GM18517 (cell line): ENCODE results near the gene ABHD12B.

Experiments used
- ATAC-seq: cut with Tn5 transposase; IDR thresholded peaks from one replicate; pipeline ENCODE4 v1.9.1; 2021; ENCODE audit warnings: mild to moderate bottlenecking, moderate library complexity; ENCODE audit not compliant: unreplicated experiment

The ABHD12B gene

GRCh38 chr14:50839048-50839447, 32.8 kb upstream of the ABHD12B start:
- peak; percentile 57 for ATAC-seq

- no peak for ATAC-seq
Measured at GRCh38 chr14:50839691-50840090, 32.2 kb upstream of the ABHD12B start.

DNA sequence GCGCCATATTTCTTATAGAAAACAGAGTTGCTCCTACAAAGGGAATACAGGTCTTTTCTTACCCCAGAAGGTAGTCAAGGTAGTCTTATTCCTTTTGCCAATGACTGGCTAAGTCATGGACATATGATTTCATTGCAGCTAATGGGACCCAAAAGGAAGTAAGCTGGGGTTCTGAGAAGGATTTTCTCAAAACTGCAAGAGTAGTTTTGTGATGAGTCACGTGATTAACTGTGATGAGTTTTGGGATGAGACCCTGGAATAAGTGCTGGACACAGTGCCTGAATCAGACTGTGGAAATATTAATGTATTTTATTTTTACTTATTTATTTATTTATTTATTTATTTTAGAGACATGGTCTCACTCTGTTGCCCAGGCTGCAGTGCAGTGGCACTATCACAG, 27.5 kb upstream of the ABHD12B start:
- ATAC-seq = no peak

DNA sequence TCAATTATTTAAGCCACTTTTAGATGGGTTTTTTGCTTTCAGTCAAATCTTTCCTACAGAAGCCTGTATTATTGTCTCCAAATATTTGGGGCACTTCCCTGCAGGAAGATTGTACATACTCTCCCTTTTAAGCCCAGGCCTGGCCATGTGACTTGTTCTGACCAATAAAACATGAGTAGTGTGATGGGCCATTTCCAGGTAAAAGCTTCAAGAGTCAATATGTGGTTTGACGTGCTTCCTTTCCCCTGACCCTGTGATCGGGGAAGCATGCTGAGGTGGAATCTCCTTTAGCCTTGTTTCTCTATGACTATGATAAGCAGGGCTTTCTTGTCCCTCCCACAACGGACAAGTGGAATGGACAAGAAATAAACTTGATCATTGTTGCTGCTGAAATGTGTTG, 26.7 kb upstream of the ABHD12B start:
- no peak for ATAC-seq

- no peak for ATAC-seq
Measured at GRCh38 chr14:50846226-50846880, 25.5 kb upstream of the ABHD12B start.

DNA sequence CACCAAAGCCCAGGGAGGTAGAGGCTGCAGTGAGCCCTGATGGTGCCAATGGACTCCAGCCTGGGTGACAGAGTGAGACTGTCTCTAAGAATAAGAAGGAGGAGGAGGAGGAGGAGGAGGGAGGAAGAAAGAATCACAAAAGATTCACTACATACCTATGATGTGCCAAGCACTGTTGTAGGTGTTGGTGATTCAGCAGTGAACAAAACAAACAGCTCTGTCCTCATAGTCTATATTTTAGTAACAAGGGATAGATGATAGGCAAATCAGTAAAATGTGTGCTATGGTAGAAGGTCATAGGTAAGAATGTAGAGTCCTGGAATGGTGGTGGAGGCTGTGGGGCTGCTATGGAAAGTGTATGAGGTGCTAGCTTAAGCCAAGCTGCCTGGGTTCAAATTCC, 18.0 kb upstream of the ABHD12B start:
- ATAC-seq = no peak

GRCh38 chr14:50854521-50854920, 17.3 kb upstream of the ABHD12B start:
- no peak for ATAC-seq

DNA sequence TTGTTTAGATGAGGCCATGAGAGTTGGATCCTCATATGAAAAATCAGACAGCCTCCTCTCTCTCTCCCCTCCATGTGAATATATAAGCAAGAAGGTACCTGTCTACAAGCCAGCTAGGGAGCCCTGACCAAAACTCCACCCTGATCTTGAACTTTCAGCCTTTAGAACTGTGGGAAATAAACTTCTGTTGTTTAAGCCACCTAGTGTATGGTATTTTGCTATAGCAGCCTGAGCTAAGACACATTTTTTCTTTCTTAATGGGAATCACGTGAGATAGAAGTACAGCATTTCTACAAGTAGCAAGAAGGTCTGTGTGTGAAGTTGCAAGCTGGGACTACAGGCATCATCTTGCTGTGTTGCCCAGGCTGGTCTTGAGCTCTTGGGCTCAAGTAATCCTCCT, 16.3 kb upstream of the ABHD12B start:
- ATAC-seq = no peak

GRCh38 chr14:50856660-50857059, 15.2 kb upstream of the ABHD12B start:
- ATAC-seq = no peak

- no peak for ATAC-seq
Measured at GRCh38 chr14:50859296-50859624, 12.6 kb upstream of the ABHD12B start.

GRCh38 chr14:50860478-50861086, 11.3 kb upstream of the ABHD12B start:
- no peak for ATAC-seq

DNA sequence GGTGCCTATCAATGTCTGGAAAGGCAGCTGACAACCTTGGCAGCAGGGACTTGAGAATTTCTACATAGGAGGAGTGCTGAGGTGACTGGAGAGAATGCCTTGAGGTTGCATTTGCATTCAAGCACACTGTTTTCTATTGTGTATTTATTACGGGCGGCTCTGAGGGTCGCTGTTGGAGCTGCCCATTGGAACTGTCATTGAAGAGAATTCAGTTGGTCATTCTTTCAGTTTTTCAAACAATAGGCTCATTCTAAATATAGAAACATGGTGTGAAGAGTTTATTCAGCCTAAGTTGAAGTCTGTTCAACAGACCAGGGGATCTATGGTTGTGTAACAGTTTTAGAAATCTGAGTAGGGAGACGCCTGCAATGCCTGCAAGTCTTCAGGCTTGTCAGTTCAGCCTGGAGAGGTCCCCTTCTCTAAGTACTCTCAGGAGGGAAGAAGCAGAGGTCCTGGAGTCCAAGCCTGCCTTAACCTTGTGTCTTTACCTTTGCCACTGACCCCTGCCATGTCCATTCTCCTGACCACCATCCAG, 9.8 kb upstream of the ABHD12B start:
- ATAC-seq = no peak

GRCh38 chr14:50864237-50864636, 7.6 kb upstream of the ABHD12B start:
- no peak for ATAC-seq

DNA sequence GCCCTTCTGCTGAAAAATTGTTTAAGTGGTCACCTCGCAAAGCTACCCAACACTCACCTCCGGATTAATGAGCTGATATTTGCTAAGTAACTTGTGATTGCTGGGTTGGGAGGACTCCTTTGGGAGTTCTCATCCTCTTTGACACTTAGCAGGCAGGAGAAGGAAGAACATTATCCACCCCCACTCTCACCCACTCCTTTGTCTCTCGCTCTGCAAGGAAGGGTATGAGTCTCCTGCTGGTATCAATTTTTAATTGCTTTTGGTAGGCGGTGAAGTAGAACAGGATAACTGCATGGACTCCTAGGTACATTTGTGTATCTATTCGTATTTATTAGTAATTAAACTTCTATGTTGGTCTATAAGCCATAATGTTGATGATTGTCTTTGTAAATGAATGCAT, 6.9 kb upstream of the ABHD12B start:
- no peak for ATAC-seq

DNA sequence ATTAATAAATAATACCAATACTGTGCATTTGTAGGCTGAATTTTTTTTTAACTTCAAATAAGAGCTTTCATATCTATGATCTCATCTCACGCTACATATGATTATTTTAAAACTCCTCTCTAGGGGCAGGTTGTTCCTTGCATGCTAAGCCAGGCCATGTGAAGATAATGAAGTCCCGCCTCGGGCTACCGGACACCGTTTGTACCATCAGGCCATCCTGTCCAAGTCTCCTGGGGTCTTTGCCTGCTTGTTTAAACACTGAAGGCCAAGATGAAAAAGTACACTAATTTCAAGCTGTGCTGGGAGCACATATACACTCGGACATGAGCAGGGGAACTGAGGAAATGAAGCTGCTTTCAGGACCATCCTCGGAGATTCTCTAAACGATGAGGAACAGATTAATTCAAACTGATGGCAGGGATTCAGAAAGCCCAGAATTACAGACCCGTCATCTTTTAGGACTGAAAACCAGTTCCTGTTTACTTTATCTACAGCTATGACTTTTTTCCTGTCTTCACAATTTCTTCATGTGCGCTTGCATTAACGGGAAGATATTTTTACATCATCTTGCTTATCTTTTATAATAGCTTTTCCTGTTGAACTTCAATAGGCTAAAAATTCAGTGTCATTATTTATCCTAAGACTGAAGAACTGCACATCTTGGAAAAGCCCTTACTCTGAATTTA, 6.3 kb upstream of the ABHD12B start:
- no peak for ATAC-seq

DNA sequence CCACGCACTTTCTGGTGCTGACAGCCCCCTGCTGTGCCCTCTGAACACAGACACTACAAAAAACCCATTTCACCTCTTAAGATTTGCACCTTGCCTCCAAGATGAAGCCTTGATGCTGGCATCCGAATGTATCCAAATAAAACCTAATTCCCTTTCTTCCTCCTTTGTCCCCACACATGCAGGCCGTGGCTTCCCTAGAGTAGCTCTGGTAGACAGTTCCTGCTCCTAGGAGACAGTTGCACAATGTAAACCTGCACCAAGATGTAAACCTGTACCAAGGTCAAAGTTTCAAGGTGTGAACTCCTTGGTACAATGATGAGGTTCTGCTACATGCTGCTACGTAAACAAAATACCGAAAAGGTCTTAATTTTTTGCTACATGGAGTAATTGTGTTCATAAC, 625 bp upstream of the ABHD12B start:
- ATAC-seq = no peak

DNA sequence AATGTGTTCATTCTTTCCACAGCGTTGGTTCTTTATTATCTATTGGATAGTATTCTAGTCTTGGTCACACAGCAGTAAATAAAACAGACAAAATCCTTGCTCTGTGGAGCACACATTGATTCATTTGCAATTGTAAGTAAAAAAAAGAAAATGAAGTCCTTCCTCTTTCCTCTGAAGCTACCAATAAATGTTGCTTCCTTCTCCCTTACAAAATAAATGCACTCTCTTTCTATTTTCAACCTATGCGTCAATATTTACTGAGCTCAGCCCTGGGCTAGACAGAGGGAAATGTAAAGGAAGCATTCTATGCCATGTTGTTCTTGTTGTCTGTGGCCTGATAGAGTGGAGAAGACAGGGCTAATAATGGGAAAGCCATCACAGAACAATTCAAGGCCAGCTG, 2.9 kb downstream of the ABHD12B start:
- no peak for ATAC-seq

DNA sequence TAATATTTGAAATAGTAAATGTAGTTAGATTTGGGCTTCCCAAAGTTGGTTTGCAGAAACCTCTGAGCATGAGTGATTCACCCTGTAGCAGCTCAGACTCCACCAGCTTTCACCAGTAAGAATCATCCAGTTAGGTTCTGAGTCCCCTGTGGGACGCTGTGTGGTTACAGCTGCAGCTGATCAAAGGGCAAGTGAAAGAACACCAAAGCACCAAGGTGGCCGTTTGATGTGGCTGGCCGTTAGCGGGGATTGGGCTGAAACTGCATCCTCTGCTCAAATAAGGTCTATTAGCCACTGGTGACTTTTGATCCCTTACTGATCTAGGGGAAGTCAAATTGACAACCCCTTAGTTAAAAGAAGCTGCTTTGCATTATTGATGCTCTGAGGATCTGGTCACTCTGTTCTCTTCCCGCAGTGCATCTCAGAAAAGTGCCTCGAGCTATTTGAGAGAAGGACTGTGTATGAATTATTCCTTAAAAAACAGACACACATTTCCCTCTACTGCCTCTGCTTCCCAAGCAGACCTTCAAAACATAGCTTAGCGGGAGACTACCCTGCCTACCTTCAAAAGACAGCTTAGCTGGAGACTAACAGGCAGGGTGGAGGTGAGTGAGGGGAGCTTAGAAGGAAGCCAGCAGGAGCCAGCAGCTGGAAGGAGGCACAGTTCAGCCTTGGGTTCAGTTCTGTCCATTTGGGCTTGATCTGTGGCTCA, 3.7 kb downstream of the ABHD12B start:
- ATAC-seq = peak; percentile 92

GRCh38 chr14:50882932-50883826, 11.3 kb downstream of the ABHD12B start:
- no peak for ATAC-seq

DNA sequence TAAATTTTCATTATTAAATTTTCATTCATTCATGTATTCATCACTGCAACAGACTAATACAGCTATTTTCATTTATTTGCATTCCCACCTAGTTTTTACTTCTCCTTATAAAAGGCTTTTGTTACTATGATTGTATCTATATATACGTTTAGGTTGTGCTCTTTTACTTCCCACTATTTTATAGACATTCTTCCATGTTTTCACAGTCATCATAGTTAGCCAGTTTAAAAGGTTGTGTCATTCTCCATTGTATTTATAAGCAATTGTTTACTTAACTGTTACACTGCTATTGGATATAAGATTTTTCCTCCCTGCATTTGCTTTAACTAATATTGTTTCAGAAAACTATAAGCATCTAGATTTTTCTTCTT, 12.0 kb downstream of the ABHD12B start:
- no peak for ATAC-seq

DNA sequence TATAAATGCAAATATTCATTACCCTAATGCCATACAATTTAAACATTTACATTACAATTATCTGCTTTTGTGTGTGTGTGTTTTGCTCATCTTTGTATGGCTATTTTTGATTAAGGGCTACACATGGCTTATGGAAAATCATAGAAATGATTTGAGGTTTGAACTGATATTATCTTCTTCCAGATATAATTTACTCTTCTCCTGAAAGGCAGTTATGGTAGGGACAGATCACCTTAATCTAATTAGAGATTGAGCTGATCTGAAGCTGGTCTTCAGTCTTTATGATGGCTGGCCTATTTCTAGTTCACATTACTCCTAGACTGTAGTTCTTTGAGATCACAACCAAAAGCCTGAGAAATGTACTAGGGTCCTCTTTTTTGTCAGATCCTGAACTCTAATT, 15.6 kb downstream of the ABHD12B start:
- ATAC-seq = no peak
